ENCODE results near the gene EPHB1.

Gene EPHB1

GRCh38 chr3:135172191-135172869 is 377.3 kb downstream of the EPHB1 start:
- no peak for DNase-seq

GRCh38 chr3:135175728-135176277 is 380.7 kb downstream of the EPHB1 start:
- no peak for DNase-seq

GRCh38 chr3:135176881-135177280 is 381.8 kb downstream of the EPHB1 start:
- no peak for DNase-seq

- no peak for DNase-seq
Observed at GRCh38 chr3:135178566-135178965, 383.5 kb downstream of the EPHB1 start.

GRCh38 chr3:135181408-135181807 is 386.3 kb downstream of the EPHB1 start:
- DNase-seq, result no peak

- DNase-seq, result no peak
Observed at GRCh38 chr3:135182364-135182998, 387.4 kb downstream of the EPHB1 start.

- no peak for DNase-seq
Observed at GRCh38 chr3:135190658-135191057, 395.6 kb downstream of the EPHB1 start.

GRCh38 chr3:135191708-135192107 is 396.6 kb downstream of the EPHB1 start:
- DNase-seq, result no peak

GRCh38 chr3:135192929-135193328 is 397.9 kb downstream of the EPHB1 start:
- DNase-seq, result no peak

GRCh38 chr3:135197246-135197645 is 402.2 kb downstream of the EPHB1 start:
- no peak for DNase-seq

GRCh38 chr3:135197856-135198255 is 402.8 kb downstream of the EPHB1 start:
- no peak for DNase-seq

GRCh38 chr3:135199137-135199536 is 404.1 kb downstream of the EPHB1 start:
- DNase-seq, result no peak

GRCh38 chr3:135203026-135203425 is 408.0 kb downstream of the EPHB1 start:
- DNase-seq, result no peak

- no peak for DNase-seq
Observed at GRCh38 chr3:135213213-135213612, 418.2 kb downstream of the EPHB1 start.

- DNase-seq, result no peak
Observed at GRCh38 chr3:135213822-135214221, 418.8 kb downstream of the EPHB1 start.

GRCh38 chr3:135214400-135214799 is 419.3 kb downstream of the EPHB1 start:
- DNase-seq, result no peak

- no peak for DNase-seq
Observed at GRCh38 chr3:135215516-135215915, 420.5 kb downstream of the EPHB1 start.

GRCh38 chr3:135216659-135217058 is 421.6 kb downstream of the EPHB1 start:
- DNase-seq, result no peak

- DNase-seq, result no peak
Observed at GRCh38 chr3:135217730-135218129, 422.7 kb downstream of the EPHB1 start.

GRCh38 chr3:135218304-135218703 is 423.2 kb downstream of the EPHB1 start:
- no peak for DNase-seq

- DNase-seq, result no peak
Observed at GRCh38 chr3:135218782-135219181, 423.7 kb downstream of the EPHB1 start.

- no peak for DNase-seq
Observed at GRCh38 chr3:135224815-135225362, 429.8 kb downstream of the EPHB1 start.

GRCh38 chr3:135226057-135226456 is 431.0 kb downstream of the EPHB1 start:
- no peak for DNase-seq

GRCh38 chr3:135228201-135228600 is 433.1 kb downstream of the EPHB1 start:
- DNase-seq, result no peak

All from NCI-H2107 (cell line).